HUDEP-2 (cell line): Measurements from ENCODE around the gene CACNB2.

Source experiments
- DNase-seq, 76 experiments: peaks; one replicate each; lab custom pipeline; 2025; ENCODE audit not compliant: unreplicated experiment in 76 of 76; lab: John Stamatoyannopoulos, UW

Gene CACNB2

GRCh38 chr10:18224626-18225445 lies 84.6 kb downstream of the CACNB2 start:
- no peak for DNase-seq

- DNase-seq, result no peak
Observed at GRCh38 chr10:18226336-18226735, 86.1 kb downstream of the CACNB2 start.

- no peak for DNase-seq
Observed at GRCh38 chr10:18229826-18230225, 89.6 kb downstream of the CACNB2 start.

- no peak for DNase-seq
Observed at GRCh38 chr10:18230794-18231193, 90.6 kb downstream of the CACNB2 start.

GRCh38 chr10:18231480-18231879 lies 91.3 kb downstream of the CACNB2 start:
- DNase-seq, result no peak

- peak in 1 of 76 experiments; percentile 3 for DNase-seq
Observed at GRCh38 chr10:18233775-18234174, 93.6 kb downstream of the CACNB2 start.

- DNase-seq, result no peak
Observed at GRCh38 chr10:18235477-18235876, 95.3 kb downstream of the CACNB2 start.

GRCh38 chr10:18236756-18237155 lies 96.5 kb downstream of the CACNB2 start:
- no peak for DNase-seq

GRCh38 chr10:18238870-18239485 lies 98.8 kb downstream of the CACNB2 start:
- peak in 3 of 76 experiments; percentile 1 to 16 (median 7) for DNase-seq

- DNase-seq, result no peak
Observed at GRCh38 chr10:18240185-18240882, 100.1 kb downstream of the CACNB2 start.

- DNase-seq, result no peak
Observed at GRCh38 chr10:18246967-18247366, 106.7 kb downstream of the CACNB2 start.

GRCh38 chr10:18252086-18252485 lies 111.9 kb downstream of the CACNB2 start:
- no peak for DNase-seq

GRCh38 chr10:18254086-18254485 lies 113.9 kb downstream of the CACNB2 start:
- DNase-seq, result no peak

- no peak for DNase-seq
Observed at GRCh38 chr10:18254692-18255091, 114.5 kb downstream of the CACNB2 start.

- no peak for DNase-seq
Observed at GRCh38 chr10:18260310-18260922, 120.2 kb downstream of the CACNB2 start.

GRCh38 chr10:18261063-18261610 lies 120.9 kb downstream of the CACNB2 start:
- DNase-seq, result no peak

GRCh38 chr10:18261768-18262231 lies 121.6 kb downstream of the CACNB2 start:
- DNase-seq, result no peak

- no peak for DNase-seq
Observed at GRCh38 chr10:18264466-18265050, 124.3 kb downstream of the CACNB2 start.

- DNase-seq, result no peak
Observed at GRCh38 chr10:18268005-18268404, 127.8 kb downstream of the CACNB2 start.

- DNase-seq, result no peak
Observed at GRCh38 chr10:18271491-18271890, 131.3 kb downstream of the CACNB2 start.
